DND-41 (cell line): ENCODE measurements around the gene HMG20B.
A peak's percentile ranks its signal among the peaks of the same experiment; 100 is the strongest.

Experiments used
- ATAC-seq: fragments of 200-7000 bp; cut with Tn5 transposase; 3 replicates; pipeline ENCODE4 v1.9.1; 2021; ENCODE audit warnings: low read depth; ENCODE audit not compliant: insufficient read depth
- DNase-seq: peaks from one replicate; pipeline ENCODE4 v3.0.0-alpha.2; 2020
- H2AFZ ChIP-seq: 2 replicates; pipeline ENCODE4 v1.6.0; 2012; ENCODE audit warnings: low read depth, low read length
- H3K27ac ChIP-seq: 2 replicates; pipeline ENCODE4 v1.5.1; 2012; ENCODE audit warnings: low read length, inconsistent platforms
- H3K27me3 ChIP-seq: fragments of 200-600 bp; sonication (generic); 2 replicates; pipeline ENCODE4 v1.6.0; 2012; ENCODE audit warnings: low read length, mild to moderate bottlenecking, inconsistent platforms; ENCODE audit not compliant: insufficient read depth, poor library complexity
- H3K36me3 ChIP-seq: 2 replicates; pipeline ENCODE4 v1.5.1; 2012; ENCODE audit warnings: low read length, inconsistent platforms; ENCODE audit not compliant: insufficient read depth
- H3K4me1 ChIP-seq: 2 replicates; pipeline ENCODE4 v1.5.1; 2012; ENCODE audit warnings: mild to moderate bottlenecking, low read length; ENCODE audit not compliant: insufficient read depth
- H3K4me2 ChIP-seq: 2 replicates; pipeline ENCODE4 v1.6.0; 2012; ENCODE audit warnings: mild to moderate bottlenecking, moderate library complexity, low read length, inconsistent platforms; ENCODE audit not compliant: insufficient read depth
- H3K4me3 ChIP-seq, 2 experiments: fragments of 200-600 bp in 1 of 2; shearing (Covaris generic) in 1 of 2; 2 replicates each; pipeline ENCODE4 v1.5.1; 2012 to 2016; ENCODE audit warnings: inconsistent platforms in 2 of 2, low read length in 2 of 2, mild to moderate bottlenecking in 2 of 2, low read depth in 1 of 2, moderate library complexity in 1 of 2
- H3K79me2 ChIP-seq: 2 replicates; pipeline ENCODE4 v1.6.0; 2012; ENCODE audit warnings: low read length, inconsistent platforms; ENCODE audit not compliant: insufficient read depth
- H3K9ac ChIP-seq: 2 replicates; pipeline ENCODE4 v1.6.0; 2012; ENCODE audit warnings: low read depth, mild to moderate bottlenecking, inconsistent platforms, low read length, moderate library complexity
- H3K9me3 ChIP-seq: 2 replicates; pipeline ENCODE4 v1.5.1; 2012; ENCODE audit warnings: low read length, moderate library complexity, mild to moderate bottlenecking, inconsistent platforms; ENCODE audit not compliant: insufficient read depth, severe bottlenecking
- H4K20me1 ChIP-seq: 2 replicates; pipeline ENCODE4 v1.6.0; 2012; ENCODE audit warnings: low read length; ENCODE audit not compliant: insufficient read depth
- EZH2 ChIP-seq: IDR thresholded peaks from 3 replicates; pipeline ENCODE4 v1.6.1; 2012; ENCODE audit warnings: borderline replicate concordance, low read depth, mild to moderate bottlenecking, moderate library complexity, low read length, inconsistent platforms; ENCODE audit not compliant: severe bottlenecking
- TF ChIP-seq, protein P1 (sequence below): IDR thresholded peaks from 2 replicates; pipeline ENCODE4 v1.5.1; 2012; ENCODE audit warnings: borderline replicate concordance, low read length, moderate library complexity, mild to moderate bottlenecking; ENCODE audit not compliant: poor library complexity, severe bottlenecking; ENCODE audit errors: extremely low read depth

Gene HMG20B

DNA sequence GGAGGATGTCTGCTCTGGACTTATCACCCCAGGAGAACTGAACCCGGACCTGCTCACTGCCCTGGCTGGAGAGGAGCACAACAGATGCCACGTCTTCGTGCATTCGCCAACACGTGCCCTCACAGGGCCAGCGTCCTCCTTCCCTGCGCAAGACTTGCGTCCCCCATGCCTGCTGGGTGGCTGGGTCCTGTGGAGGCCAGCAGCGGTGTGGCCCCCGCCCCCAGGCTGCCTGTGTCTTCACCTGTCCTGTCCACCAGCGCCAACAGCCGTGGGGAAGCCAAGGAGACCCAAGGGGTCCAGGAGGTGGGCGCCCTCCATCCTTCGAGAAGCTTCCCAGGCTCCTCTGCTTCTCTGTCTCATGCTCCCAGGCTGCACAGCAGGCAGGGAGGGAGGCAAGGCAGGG, 37.2 kb upstream of the HMG20B start:
- no peak for TF ChIP-seq EZH2
- TF ChIP-seq, protein P1, sequence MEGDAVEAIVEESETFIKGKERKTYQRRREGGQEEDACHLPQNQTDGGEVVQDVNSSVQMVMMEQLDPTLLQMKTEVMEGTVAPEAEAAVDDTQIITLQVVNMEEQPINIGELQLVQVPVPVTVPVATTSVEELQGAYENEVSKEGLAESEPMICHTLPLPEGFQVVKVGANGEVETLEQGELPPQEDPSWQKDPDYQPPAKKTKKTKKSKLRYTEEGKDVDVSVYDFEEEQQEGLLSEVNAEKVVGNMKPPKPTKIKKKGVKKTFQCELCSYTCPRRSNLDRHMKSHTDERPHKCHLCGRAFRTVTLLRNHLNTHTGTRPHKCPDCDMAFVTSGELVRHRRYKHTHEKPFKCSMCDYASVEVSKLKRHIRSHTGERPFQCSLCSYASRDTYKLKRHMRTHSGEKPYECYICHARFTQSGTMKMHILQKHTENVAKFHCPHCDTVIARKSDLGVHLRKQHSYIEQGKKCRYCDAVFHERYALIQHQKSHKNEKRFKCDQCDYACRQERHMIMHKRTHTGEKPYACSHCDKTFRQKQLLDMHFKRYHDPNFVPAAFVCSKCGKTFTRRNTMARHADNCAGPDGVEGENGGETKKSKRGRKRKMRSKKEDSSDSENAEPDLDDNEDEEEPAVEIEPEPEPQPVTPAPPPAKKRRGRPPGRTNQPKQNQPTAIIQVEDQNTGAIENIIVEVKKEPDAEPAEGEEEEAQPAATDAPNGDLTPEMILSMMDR, result no peak
- Histone ChIP-seq H3K27me3 (no peaks in the 10 kb centered on the region), H3K36me3 (peaks cover 83% of the 10 kb centered on the region), H3K9me3 (no peaks in the 10 kb centered on the region), H3K4me2 (no peak overlapping the region), H3K4me3 (no peak overlapping the region), H2AFZ (no peak overlapping the region), H4K20me1 (peaks cover 43% of the 10 kb centered on the region), H3K9ac (no peak overlapping the region), H3K4me1 (no peaks in the 10 kb centered on the region), H3K27ac (no peak overlapping the region), H3K79me2 (no peaks in the 10 kb centered on the region)
- DNase-seq (no peak), ATAC-seq (no peak)

DNA sequence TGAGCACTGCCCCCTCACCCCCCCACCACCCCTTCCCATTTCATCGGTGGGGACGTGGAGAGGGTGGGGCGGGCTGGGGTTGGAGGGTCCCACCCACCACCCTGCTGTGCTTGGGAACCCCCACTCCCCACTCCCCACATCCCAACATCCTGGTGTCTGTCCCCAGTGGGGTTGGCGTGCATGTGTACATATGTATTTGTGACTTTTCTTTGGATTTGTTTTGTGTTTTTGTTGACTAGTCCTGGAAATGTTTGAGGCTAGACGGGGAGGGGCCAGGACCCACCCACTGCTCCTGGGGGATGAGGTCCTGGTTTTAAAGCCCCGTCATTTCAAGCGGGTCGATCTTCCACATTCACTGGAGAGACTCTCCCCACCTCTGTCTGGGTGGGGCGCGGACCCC, 36.8 kb upstream of the HMG20B start:
- H3K4me2 ChIP-seq, result no peak overlapping the region
- no peaks in the 10 kb centered on the region for H3K4me1 ChIP-seq
- H4K20me1 ChIP-seq, result peaks cover 43% of the 10 kb centered on the region
- DNase-seq (no peak), ATAC-seq (no peak)
- no peak overlapping the region for H3K9ac ChIP-seq
- no peak overlapping the region for H3K27ac ChIP-seq
- H3K27me3 ChIP-seq, result no peaks in the 10 kb centered on the region
- H3K36me3 ChIP-seq, result peaks cover 78% of the 10 kb centered on the region
- no peaks in the 10 kb centered on the region for H3K79me2 ChIP-seq
- H2AFZ ChIP-seq, result no peak overlapping the region
- no peaks in the 10 kb centered on the region for H3K9me3 ChIP-seq
- TF ChIP-seq, protein P1, result no peak
- no peak for TF ChIP-seq EZH2
- no peak overlapping the region for H3K4me3 ChIP-seq

DNA sequence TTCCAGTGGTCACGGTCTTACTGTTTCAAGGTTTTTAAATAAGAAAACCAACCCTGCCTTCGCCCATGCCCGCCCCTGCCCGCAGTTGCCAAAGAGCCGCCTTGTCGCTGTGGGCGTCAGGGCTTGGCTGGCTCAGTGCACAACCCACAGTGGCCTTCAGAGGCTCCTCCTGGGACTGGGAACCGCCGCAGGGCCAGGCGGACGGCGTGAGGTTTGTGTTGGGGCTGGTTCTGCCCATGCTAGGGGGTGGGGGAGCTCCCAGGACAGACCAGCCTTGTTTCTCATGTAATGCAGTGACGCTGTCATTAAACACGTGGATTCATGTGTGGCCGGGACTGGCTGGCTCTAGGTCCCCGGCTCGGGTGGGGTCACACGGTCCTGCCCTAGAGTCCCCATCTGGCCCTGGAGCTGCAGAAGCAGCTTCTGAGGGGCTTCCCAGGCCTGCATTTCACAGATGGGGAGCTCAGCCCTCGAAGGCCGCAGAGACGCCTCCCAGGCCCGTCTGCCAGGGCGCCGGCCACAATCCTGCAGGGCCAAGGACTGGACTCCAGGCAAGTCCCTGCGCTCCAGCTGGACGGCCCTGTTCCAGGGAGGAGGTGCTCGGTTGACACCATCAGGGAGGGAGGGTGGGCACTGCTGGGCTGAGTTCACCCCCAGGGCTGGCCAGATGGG, 36.2 kb upstream of the HMG20B start:
- TF ChIP-seq, protein P1, result no peak
- Histone ChIP-seq H3K9ac (no peak overlapping the region), H3K36me3 (peaks cover 73% of the 10 kb centered on the region), H3K4me1 (no peaks in the 10 kb centered on the region), H3K27ac (no peak overlapping the region), H3K9me3 (no peaks in the 10 kb centered on the region), H3K4me3 (no peak overlapping the region), H2AFZ (no peak overlapping the region), H3K27me3 (no peaks in the 10 kb centered on the region), H3K79me2 (no peaks in the 10 kb centered on the region), H4K20me1 (peaks cover 42% of the 10 kb centered on the region), H3K4me2 (no peak overlapping the region)
- DNase-seq, result no peak
- no peak for ATAC-seq

DNA sequence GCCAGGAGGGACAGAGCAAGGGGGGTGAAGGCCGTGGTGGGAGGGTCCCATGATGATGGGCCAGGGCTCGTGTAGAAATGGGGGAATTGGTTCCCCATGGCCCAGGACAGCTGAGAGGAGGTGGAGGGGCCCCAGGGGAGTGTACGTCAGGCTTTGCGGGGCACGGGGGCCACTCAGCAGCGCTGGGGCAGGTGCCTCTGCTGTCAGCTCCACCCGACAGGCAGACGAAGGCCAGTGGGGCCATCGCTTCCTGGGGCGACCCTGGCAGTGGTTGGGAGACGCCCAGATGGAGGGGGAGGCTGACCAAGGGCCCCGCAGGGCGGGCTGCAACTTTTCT, 35.7 kb upstream of the HMG20B start:
- Histone ChIP-seq H3K9me3 (no peaks in the 10 kb centered on the region), H3K4me1 (no peaks in the 10 kb centered on the region), H3K4me3 (no peak overlapping the region), H3K4me2 (no peak overlapping the region), H3K79me2 (no peaks in the 10 kb centered on the region), H3K27ac (no peak overlapping the region), H3K36me3 (peaks cover 68% of the 10 kb centered on the region), H3K9ac (no peak overlapping the region), H3K27me3 (no peaks in the 10 kb centered on the region), H2AFZ (no peak overlapping the region), H4K20me1 (peaks cover 41% of the 10 kb centered on the region)
- ATAC-seq (peak; percentile 12; the same call in 1 of the 3 replicates), DNase-seq (no peak)
- TF ChIP-seq, protein P1, result no peak
- TF ChIP-seq EZH2, result no peak
